Measurements from ENCODE around the gene PACRG. TPM values are rescaled to one million over a fixed set of nuclear protein-coding genes. Genes with fewer than 3 reads are reported as not detected.

PACRG gene
- total and polyA plus RNA-seq, 2 of the 4 experiments (the other 2 are of a cell fraction): not detected

DNA sequence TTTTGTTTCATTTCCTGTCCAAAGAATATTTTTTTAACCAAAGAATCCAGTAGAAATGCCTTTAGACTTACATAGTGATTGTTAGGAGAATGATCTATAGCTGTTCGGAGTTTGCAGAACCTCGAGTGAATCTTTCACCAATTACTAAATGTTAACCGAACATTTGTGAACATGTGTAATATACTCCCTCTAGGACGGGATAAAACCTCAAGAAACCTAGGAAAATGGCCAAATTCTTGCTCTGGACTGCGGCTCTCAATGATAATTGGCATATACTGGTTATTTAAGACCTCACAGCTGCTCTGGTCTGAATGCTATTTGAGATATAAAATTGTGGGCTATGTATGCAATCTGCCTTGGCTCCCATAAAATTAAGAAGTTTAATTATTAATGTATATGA lies 137.1 kb downstream of the PACRG start:
- H4K91ac ChIP-seq (ENCODE audit: insufficient read depth, low read depth, low read length): no peak overlapping the region
- H3K9me1 ChIP-seq (ENCODE audit: insufficient read depth, low read length): no peaks in the 10 kb centered on the region
- H3K9me3 ChIP-seq (ENCODE audit: control insufficient read depth, insufficient read depth, low read length): no peaks in the 10 kb centered on the region
- no peak overlapping the region for H2BK15ac ChIP-seq (ENCODE audit: low read depth, low read length)
- intact Hi-C loops (cut with micrococcal nuclease) (no loop called here), dilution Hi-C loops (cut with HindIII; ENCODE audit: low sequenced_read_pairs, unreplicated experiment) (no loop called here), in situ Hi-C loops (cut with MboI; ENCODE audit: low sequenced_read_pairs) (no loop called here)
- ATAC-seq (ENCODE audit: low read depth) (no peak), DNase-seq (no peak)
- no peak overlapping the region for H3K18ac ChIP-seq (ENCODE audit: low read depth, low read length)
- H3K4me1 ChIP-seq (ENCODE audit: control insufficient read depth, insufficient read depth, low read length): no peaks in the 10 kb centered on the region
- no peaks in the 10 kb centered on the region for H4K20me1 ChIP-seq (ENCODE audit: insufficient read depth, low read length)
- H3K27me3 ChIP-seq (ENCODE audit: control insufficient read depth, insufficient read depth, low read length): no peaks in the 10 kb centered on the region
- H3K36me3 ChIP-seq (ENCODE audit: control insufficient read depth, insufficient read depth, low read length): no peaks in the 10 kb centered on the region
- no peak overlapping the region for H3K4ac ChIP-seq (ENCODE audit: low read depth, low read length)
- ChIA-PET CTCF (no interaction called here), POLR2A (ENCODE audit: unreplicated experiment) (no interaction called here)
- H2AFZ ChIP-seq (replicated peaks; ENCODE audit: low read length, poor library complexity): no peak overlapping the region
- TF ChIP-seq POLR2A (IDR thresholded peaks at IDR 0.05; ENCODE audit: low read depth, low read length) (no peak), RCOR1 (IDR thresholded peaks at IDR 0.05; ENCODE audit: insufficient replicate concordance, low read length) (no peak), MXI1 (IDR thresholded peaks at IDR 0.05; ENCODE audit: borderline replicate concordance, low read depth, low read length) (no peak), RAD21 (IDR thresholded peaks at IDR 0.05; ENCODE audit: low read length) (no peak), NFE2L2 (IDR thresholded peaks at IDR 0.05; ENCODE audit: low read depth, low read length) (no peak)
- TF ChIP-seq, protein P1, sequence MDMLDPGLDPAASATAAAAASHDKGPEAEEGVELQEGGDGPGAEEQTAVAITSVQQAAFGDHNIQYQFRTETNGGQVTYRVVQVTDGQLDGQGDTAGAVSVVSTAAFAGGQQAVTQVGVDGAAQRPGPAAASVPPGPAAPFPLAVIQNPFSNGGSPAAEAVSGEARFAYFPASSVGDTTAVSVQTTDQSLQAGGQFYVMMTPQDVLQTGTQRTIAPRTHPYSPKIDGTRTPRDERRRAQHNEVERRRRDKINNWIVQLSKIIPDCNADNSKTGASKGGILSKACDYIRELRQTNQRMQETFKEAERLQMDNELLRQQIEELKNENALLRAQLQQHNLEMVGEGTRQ (IDR thresholded peaks at IDR 0.05; ENCODE audit: low read depth, low read length): no peak
- H4K5ac ChIP-seq (ENCODE audit: low read depth, low read length): no peak overlapping the region
- no peak overlapping the region for H2BK20ac ChIP-seq (ENCODE audit: low read depth, low read length)
- H3K4me2 ChIP-seq (ENCODE audit: low read depth, low read length): no peak overlapping the region
- H3K23ac ChIP-seq (ENCODE audit: low read depth, low read length): no peak overlapping the region
- WGBS, 2 experiments (ENCODE audit: extremely low coverage in 2 of 2, insufficient read length in 1 of 2): no CpG with 5 or more reads among the region's 5 CpGs
- H3K27ac ChIP-seq (ENCODE audit: insufficient read depth, low read length): no peak overlapping the region
- H4K8ac ChIP-seq (ENCODE audit: low read depth in 2 of 2, low read length in 2 of 2): no peak overlapping the region
- no TSS peak for BruUV-seq (replicated peaks)
- H3K56ac ChIP-seq (ENCODE audit: extremely low read depth, insufficient read depth, low read length): no peak overlapping the region
- no peak overlapping the region for H2AK5ac ChIP-seq (ENCODE audit: low read depth, low read length)
- no peak overlapping the region for H2BK5ac ChIP-seq (ENCODE audit: low read depth, low read length, poor library complexity, severe bottlenecking)
- no peak overlapping the region for H2AK9ac ChIP-seq (replicated peaks; ENCODE audit: low read depth, low read length, poor library complexity)
- H3K79me1 ChIP-seq (ENCODE audit: low read depth in 1 of 2, low read length in 2 of 2): no peaks in the 10 kb centered on the region
- H3K9ac ChIP-seq (ENCODE audit: low read depth, low read length): no peak overlapping the region
- no peak overlapping the region for H2BK120ac ChIP-seq (ENCODE audit: low read depth, low read length)
- H3K14ac ChIP-seq (replicated peaks; ENCODE audit: low read depth, low read length): no peak overlapping the region
- no peak overlapping the region for H3K4me3 ChIP-seq (ENCODE audit: insufficient read depth, low read depth, low read length)
